Measurements from ENCODE around the gene EMID1. TPM values are rescaled to one million over a fixed set of nuclear protein-coding genes. Genes with fewer than 3 reads are reported as not detected.
"Not testable (repeated sequence)": the region's sequence is repeated elsewhere in the genome, so short reads cannot be mapped to it uniquely, and the experiment has no call there.

EMID1 gene
- total RNA-seq, 1 donor from 2014 or later, result 0.43 TPM

- ATAC-seq; DNase-seq (ENCODE audit: missing footprints); intact Hi-C loops (cut with DNase I): not testable (repeated sequence)
Observed at GRCh38 chr22:29219409-29219782, 13.7 kb downstream of the EMID1 start.

GRCh38 chr22:29219881-29220670, 14.4 kb downstream of the EMID1 start:
- intact Hi-C loops (cut with DNase I), result no loop called here
- no peak for ATAC-seq
- no peak for DNase-seq (ENCODE audit: missing footprints)

- intact Hi-C loops (cut with DNase I), result no loop called here
- ATAC-seq (no peak), DNase-seq (ENCODE audit: missing footprints) (no peak)
Observed at GRCh38 chr22:29224121-29224858, 18.6 kb downstream of the EMID1 start.

GRCh38 chr22:29224859-29225410, 19.2 kb downstream of the EMID1 start:
- intact Hi-C loops (cut with DNase I), result no loop called here
- ATAC-seq (no peak), DNase-seq (ENCODE audit: missing footprints) (no peak)

- ATAC-seq (peak; percentile 90), DNase-seq (ENCODE audit: missing footprints) (peak; percentile 88)
- intact Hi-C loops (cut with DNase I), result no loop called here
Observed at GRCh38 chr22:29225422-29226090, 19.9 kb downstream of the EMID1 start.

- ATAC-seq, result no peak
- intact Hi-C loops (cut with DNase I), result no loop called here
Observed at GRCh38 chr22:29226351-29226981, 20.8 kb downstream of the EMID1 start.

GRCh38 chr22:29230972-29231875, 25.5 kb downstream of the EMID1 start:
- no peak for ATAC-seq
- intact Hi-C loops (cut with DNase I), result no loop called here
- DNase-seq (ENCODE audit: missing footprints), result no peak

More at GRCh38 chr22:29226351-29226981, 20.8 kb downstream of the EMID1 start:
- DNase-seq (ENCODE audit: missing footprints), result no peak

GRCh38 chr22:29231971-29232959, 26.6 kb downstream of the EMID1 start:
- intact Hi-C loops (cut with DNase I), result no loop called here
- ATAC-seq, result peak; percentile 31
- no peak for DNase-seq (ENCODE audit: missing footprints)

- intact Hi-C loops (cut with DNase I), result no loop called here
- DNase-seq (ENCODE audit: missing footprints) (no peak), ATAC-seq (no peak)
Observed at GRCh38 chr22:29233277-29233877, 27.7 kb downstream of the EMID1 start.

GRCh38 chr22:29240481-29240880, 34.8 kb downstream of the EMID1 start:
- intact Hi-C loops (cut with DNase I), result loop anchor here (5.0 kb wide), 1 partner anchor 38 kb away; no protein-coding TSS in a partner anchor
- not testable (repeated sequence) for DNase-seq (ENCODE audit: missing footprints); ATAC-seq

GRCh38 chr22:29243874-29244446, 38.3 kb downstream of the EMID1 start:
- no peak for DNase-seq (ENCODE audit: missing footprints)
- intact Hi-C loops (cut with DNase I), result loop anchor here (5.0 kb wide), 1 partner anchor 42 kb away; no protein-coding TSS in a partner anchor
- no peak for ATAC-seq

GRCh38 chr22:29244785-29245625, 39.3 kb downstream of the EMID1 start:
- ATAC-seq (peak; percentile 26), DNase-seq (ENCODE audit: missing footprints) (no peak)
- intact Hi-C loops (cut with DNase I), result loop anchor here (5.0 kb wide), 2 partner anchors 43 to 88 kb away; no protein-coding TSS in a partner anchor

GRCh38 chr22:29245626-29246385, 40.1 kb downstream of the EMID1 start:
- peak; percentile 89 for DNase-seq (ENCODE audit: missing footprints)
- peak; percentile 88 for ATAC-seq
- intact Hi-C loops (cut with DNase I), result loop anchor here (5.0 kb wide), 1 partner anchor 89 kb away; no protein-coding TSS in a partner anchor

- DNase-seq (ENCODE audit: missing footprints); ATAC-seq: not testable (repeated sequence)
- intact Hi-C loops (cut with DNase I), result loop anchor here (5.0 kb wide), 1 partner anchor 91 kb away; no protein-coding TSS in a partner anchor
Observed at GRCh38 chr22:29247891-29248290, 42.2 kb downstream of the EMID1 start.

All from Right ventricle myocardium inferior (tissue), 1 donor.